Measurements from ENCODE around the gene B9D2.

Gene B9D2

DNA sequence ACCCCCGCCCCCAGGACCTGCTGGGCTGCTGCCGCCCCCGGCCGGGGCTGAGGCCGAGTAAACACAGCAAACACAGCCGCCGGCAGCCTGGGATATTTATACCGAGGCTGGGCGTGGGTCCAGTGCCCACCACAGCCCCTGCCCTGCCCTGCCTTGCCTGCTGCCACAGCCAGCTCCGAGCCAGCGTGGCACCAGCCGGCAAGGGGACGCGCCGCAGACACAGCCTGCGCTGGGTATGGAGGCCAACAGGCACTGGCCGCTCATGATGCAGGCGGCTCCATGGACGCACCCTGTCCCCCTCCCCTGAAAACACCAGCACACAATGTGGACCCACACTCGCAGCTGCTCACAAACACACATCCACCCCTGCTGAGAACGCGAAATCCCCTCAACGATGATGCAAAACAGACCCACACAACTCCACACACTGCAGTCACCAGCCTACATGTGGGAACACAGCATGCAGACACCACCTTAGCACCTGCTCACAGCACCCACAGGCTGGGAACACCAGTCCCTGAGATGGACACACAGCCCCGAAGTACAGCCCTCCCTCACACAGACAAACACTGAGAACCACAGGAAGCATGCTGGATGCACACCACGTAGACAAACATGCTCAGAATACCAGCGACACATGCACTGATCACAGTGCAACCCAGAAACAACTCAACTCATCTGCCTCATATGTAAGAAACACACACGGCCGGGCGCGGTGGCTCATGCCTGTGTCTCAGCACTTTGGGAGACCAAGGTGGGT, 37.8 kb downstream of the B9D2 start:
- DNase-seq, result no peak

DNA sequence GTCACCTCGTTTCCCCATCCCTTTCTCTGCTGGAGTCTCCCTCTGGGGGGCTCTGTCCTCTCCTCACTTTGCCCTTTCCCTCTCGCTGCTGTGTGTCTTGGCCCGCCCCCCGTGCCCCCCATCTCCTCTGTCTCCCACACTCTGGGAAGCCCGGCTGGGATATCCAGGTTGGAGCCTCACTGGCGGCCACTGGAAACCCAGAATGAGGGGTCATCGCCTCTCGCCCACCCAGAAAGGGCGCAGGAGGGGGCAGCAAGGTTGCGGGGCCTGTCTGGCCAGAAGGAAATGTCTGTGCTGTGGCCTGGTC, 38.4 kb downstream of the B9D2 start:
- DNase-seq, result no peak

DNA sequence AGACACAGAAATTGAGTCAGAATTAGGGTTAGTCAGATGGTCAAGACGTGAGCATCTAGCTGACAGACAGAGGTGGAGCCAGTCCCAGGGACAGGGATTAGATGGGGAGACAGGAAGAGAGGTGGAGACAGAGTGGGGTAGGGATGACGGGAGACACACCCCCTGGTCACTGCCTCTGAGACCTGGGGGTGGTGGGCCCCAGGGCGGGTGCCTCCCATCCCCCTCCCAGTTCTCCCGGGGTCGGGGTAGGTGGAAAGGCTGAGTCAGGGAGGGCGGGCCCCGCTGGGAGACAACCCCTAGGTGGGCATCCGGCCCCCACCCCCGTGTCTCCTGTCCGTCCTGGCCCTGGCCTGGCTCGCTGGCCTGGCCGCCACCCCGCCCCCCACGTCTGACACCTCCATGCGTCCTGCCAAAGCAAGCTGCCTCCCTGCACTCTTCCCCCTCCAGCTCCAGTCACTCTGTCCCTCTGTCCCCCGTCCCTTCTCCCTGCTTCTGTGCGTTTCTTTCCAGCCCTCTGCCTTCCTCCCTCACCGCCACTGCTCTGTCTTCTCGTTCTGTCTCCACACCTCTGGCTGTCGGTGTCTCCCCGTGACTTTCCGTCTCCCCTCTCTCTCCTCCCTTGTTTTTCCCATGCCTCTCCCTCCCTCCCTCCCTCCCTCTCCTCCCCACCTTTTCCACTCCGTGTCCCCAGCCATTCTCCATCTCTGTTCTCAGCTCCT, 38.9 kb downstream of the B9D2 start:
- no peak for DNase-seq

DNA sequence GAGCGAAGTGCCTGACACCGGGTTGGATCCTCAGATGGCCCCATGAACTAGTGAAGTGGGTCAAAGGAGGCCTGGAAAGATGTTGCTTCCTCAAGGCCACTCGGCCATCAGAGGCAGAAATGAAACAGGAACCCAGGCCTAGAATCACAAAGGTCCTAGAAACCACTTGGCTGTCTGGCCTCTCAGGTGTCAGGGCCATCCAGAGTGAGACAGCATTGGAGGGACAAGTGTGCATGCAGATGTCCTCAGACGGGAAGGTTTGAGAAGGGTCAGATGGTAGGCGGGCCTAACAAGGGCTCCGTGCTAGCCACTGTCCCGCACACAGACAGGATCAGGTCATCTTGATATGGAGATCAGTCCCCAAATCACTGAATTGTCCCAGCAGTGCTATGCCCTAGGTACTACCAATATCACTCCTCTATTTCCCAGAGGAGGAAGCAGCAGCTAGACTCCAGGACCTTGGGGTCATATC, 39.7 kb downstream of the B9D2 start:
- DNase-seq, result no peak

DNA sequence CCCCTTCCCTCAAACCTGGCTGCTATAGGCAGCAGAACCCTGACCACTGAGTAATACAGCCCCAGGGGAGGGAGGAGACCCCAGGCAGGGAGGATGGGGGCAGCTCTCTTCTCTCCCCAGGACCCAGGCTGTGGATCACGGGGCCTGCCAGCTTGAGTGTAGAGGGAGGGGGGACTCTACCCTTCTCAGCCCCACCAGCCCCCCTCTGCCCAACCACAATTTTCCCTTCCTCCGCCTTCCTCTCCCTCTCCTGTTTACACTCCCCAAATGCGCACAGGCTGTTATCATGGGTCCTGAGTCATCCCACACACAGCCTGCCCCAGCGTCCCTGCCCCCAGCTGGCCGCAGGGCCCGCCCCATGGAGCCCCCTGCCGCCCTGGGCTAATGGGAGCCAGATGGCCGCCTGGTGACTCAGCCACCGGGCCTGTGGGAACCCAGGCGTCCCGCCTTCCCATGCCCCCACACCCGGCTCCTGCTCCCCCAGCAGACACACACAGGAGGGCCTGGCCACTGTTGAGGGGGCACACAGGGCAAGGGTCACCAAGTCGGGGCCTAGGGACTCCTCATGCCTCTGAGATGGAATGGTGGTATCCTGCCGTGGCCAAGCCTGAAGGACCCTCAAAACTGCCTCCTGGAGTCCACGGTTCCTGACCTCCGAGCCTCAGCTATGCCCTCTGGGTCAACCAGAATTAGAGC, 40.4 kb downstream of the B9D2 start:
- no peak for DNase-seq

DNA sequence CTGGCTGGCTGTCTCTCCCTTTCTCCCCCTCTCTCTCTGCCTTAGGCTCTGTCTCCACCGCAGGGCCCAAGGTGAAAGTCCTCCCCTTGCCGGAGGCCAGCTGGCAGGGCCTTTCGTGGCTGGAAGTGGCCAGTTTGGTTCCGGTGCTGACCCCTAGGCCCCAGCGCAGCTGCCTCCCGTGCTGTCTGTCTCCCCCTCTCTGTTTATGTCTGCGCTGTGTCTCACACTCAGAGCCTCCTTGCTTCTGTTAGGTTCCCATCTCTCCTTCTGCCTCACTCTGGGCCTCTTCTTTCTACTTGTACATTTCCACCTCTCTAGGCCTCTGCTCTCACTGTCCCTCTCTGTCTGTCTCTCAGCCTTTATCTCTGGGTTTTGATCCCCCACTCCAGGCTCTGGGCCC, 40.9 kb downstream of the B9D2 start:
- DNase-seq, result no peak

DNA sequence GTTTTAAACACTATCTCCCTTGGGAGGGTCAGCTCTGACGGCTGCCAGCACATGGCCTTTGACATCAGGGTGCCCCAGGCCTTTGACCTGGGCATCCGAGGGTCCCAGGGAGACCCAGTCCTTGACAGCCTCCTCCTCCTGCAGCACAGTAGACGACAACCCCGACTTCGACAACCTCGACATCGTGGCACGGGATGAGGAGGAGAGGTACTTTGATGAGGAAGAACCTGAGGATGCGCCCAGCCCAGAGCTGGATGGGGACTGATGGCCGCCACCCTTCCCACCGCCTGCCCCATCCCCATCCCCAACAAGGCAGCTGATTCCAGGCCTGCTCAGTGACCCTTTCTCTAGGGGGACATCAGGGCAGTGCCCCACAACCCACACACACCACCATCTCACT, 41.5 kb downstream of the B9D2 start:
- DNase-seq, result no peak

DNA sequence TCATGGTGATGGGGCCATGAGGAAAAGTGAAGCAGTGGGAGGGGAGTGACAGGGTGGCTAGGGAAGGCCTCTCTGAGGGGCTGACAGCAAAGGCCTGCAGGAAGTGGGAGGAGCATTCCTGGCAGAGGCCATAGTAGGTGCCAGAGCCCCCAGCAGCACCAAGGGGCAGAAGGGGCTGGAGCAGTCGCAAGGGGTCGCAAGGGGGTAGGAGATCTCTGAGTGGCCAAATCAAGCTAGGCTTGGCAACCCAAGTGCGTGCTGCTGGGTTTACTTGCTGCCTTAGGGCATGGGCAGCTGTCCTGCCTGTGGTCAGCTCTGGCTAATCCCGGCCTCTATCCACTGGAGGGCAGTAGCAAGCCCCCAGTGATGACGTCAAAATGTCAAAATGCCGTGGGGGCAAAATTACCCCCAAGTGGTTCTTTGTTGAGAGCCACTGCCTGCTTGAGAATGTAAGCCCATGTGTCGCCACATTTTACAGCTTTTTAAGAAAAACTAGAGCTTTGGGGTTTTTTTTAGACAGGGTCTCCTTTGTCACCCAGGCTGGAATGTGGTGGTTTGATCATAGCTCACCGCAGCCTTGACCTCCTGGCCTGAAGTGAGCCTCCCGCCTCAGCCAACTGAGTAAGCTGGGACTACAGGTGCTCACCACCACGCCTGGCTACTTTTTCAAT, 42.2 kb downstream of the B9D2 start:
- DNase-seq, result no peak

DNA sequence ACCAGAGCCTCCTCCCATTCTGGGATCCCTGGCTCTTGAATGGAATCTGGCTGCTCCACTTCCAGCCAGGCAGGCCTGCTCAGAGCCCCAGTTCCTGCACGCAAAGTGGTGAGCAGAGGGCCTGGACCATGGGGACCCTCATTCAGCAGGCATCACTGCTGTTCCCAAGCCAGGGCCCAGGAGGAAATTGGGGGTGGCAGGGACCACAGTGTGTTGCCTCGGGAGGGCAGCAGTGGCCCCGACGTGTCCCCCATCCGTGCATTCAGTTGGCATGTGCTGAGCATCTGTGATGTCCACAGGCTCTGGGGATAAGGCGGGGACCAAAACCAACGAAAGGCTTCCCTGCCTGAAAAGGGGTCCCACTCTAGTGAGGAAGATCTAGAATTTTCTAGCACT, 42.7 kb downstream of the B9D2 start:
- no peak for DNase-seq

DNA sequence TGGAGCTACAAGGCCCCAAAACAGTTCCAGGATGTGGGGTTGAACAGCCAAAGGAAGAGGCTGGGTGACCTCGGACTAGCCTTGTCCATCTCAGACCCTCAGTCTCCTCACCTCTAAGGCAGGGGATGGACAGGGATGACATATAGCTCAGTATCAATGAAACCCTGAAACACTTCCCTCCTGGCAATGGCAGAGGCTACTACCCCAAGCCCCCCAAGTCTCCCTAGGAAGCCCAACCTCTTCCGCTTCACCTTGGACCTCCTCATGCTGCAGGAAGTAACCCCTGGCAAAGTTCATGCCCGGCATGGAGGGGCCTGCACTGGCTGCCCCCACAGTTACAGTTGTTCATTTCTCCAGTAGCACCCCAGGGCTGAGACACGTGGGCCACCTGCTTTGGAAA, 43.4 kb downstream of the B9D2 start:
- DNase-seq, result no peak

DNA sequence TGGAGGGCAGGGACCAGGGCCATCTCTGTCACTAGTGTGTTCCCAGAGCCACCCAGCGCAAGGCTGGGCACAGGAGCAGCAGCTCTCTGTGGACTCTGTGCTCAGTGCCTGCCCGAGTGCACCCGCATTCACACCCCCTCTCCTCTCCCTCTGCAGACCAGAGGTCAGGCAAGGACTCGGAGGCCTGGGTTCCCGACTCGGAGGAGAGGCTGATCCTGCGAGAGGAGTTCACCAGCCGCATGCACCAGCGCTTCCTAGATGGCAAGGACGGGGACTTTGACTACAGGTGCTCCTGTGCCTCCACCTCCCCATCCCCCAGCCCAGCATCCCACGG, 43.8 kb downstream of the B9D2 start:
- no peak for DNase-seq

DNA sequence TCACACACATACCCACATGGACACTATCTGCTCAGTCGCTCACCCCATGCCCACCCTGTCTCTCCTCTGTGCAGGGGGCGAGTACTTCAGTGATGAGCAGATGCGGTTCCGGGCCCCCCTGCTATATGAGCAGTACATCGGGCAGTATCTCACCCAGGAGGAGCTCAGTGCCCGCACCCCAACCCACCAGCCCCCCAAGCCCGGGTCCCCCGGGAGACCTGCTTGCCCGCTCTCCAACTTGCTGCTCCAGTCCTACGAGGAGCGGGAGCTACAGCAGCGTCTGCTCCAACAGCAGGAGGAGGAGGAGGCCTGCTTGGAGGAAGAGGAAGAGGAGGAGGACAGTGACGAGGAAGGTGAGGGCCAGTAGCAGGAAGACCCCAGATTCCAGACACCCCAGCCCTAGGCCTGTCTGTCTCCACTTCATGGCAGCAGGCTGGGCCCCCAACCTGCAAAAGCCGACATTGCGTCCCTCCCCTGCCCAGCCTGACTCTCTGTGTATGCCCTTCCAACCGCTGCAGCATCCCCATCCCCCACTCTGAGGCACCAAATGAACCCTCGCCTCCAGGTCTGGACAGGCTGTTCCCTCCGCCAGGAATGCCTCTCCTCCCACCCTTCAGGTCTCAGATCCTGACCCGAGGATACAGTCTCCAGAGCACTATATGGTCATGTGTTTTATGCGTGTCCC, 44.3 kb downstream of the B9D2 start:
- no peak for DNase-seq

DNA sequence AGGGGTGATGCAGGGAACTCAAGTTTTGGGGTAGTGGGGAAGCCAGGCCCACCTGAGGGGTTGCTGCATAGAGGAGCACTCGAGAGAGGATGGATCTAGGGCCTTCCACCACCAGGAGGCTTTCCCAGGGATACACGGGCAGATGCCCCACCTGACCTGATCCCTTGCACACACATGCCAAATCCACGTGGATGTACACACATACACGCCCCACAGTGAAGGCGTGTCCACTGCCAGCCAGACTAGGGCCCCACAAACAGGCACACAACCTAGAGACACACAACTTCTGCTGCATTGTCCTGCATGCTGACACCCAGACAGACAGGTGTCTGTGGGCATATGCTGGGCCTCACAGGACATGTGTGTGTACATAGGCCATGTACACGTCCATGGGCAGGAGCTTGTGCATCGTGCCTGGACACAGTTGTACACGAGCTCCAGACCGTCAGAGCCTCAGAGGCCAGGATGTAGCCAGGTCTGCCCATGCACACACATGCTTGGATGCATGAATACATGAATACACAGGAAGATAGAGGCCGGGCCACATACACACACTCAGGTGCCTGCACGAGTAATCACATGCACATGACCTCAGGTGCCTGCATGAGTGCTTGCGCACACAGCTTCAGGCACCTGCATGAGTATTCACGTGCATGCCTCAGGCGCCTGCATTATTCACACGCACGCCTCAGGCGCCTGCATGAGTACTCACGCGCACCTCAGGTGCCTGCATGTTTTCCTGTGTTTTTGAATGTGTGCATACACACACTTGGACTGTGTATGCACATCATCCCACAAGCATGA, 45.1 kb downstream of the B9D2 start:
- DNase-seq, result no peak

DNA sequence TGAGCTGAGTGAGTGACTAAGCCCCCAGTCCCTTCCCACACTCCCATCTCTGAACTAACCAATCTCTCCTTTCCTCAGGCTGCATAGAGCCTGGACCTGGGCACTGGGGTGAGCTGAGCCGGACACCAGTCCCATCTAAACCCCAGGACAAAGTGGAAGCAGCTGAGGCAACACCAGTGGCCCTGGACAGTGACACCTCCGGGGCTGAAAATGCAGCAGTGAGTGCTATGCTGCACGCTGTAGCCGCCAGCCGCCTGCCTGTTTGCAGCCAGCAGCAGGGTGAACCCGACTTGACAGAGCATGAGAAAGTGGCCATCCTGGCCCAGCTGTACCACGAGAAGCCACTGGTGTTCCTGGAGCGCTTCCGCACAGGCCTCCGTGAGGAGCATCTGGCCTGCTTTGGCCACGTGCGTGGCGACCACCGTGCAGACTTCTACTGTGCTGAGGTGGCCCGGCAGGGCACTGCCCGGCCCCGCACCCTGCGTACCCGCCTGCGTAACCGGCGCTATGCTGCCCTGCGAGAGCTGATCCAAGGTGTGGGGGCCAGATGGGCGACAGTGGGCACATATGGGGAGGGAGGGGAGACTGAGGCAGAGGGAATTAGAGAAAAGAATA, 47.5 kb downstream of the B9D2 start:
- no peak for DNase-seq

DNA sequence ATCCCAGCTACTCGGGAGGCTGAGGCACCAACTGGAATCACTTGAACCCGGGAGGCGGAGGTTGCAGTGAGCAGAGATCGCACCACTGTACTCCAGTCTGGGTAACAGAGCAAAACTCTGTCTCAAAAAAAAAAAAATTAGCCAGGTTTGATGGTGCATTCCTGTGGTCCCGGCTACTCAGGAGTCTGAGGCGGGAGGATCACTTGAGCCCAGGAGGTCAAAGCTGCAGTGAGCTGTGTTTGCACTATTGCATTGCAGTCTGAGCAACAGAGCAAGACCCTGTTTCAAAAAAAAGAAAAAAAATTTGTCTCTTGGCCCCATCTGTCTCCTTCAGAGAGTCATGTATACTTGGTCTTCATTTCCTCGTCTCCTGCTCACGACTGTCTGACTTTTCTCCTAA, 52.3 kb downstream of the B9D2 start:
- no peak for DNase-seq

DNA sequence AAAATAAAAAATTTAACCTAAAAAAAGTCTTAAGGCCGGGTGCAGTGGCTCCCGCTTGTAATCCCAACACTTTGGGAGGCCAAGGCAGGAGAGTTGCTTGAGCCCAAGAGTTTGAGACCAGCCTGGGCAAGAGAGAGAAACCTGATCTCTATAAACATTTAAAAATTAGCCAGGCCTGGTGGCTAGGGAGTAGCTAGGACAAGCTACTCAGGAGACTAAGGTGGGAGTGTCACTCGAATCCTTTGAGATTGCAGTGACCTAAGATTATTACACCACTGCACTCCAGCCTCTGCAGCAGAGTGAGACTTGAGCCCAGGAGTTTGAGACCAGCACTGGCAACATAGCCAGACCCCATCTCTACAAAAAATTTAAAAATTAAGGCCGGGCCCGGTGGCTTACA, 52.9 kb downstream of the B9D2 start:
- DNase-seq, result no peak

DNA sequence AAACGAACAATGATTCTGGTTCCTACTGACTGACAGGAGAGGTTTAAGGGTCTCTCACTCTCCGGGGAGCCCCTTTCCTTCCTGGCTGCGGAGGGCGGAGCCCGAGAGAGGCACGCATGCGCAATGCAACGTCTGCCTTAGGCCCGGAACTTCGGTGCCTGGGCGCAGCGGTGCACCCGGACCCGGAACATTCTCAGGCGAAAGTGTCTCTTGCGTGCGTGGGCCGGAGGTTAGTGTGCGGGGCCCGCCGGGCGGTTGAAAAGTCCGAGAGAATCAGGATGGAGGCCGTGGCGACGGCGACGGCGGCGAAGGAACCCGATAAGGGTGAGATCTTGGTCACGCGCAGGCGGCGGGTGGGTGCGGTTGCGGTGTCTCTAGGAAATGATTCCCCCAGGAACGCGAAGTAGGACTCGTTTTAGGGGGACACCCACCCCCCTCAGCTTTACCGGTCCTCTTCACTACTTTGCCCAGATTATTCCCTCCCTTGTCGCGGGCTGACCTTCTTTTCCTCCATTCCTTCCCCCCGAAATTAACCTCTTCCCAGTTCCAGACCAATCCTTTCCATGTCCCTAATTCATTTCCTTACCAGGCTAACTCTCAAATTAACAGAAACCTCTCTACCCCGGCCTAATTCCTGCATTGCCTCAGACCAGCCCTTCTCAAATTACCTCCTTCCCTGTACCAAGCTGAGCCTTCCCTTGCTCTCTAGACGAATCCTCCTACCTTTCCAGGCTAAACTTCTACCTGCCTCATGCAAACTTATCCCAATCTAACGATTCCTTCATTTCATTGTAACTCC, 53.7 kb downstream of the B9D2 start, which contains the start of gene CCDC97:
TSS of gene CCDC97 (plus strand) at position 140 of the 799 bp plus-strand sequence. CDS start at position 279, 139 bp downstream.
- DNase-seq, result peak; percentile 72

DNA sequence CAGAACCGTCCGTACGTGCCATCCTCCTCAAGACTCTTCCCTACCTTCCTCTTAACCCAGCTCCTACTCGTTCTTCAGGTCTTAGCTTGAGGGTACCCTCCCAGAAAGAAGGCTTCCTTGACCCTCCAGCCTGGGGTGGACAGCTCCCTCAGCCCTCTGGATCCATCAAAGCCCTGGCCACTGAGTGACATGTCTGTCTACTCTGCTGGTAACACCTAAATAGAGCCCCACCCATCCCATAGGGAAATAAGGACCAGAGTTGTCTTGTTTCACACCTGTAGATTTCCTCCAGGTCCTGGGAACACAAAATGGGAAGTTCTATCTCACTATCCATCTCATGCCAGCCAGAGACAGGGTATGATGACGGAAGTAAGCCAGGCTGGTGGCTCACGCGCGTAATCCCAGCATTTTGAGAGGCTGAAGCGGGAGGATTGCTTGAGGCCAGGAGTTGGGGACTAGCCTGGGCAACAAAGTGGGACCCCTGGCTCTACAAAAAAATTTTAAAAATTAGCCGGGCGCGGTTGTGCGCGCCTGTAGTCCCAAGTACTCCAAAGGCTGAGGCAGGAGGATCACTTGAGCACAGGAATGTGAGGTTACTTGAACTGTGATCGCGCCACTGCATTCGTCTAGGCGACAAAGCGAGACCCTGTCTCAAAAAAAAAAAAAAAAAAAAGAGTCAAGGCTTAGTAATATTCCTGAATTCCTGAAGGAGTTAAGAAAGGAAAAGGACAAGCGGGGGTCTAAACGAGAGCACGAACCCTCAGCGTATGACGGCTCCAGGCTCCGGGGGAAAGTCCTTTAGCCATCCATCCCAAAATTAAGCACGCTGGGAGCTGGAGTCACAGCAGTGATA, 54.5 kb downstream of the B9D2 start:
- DNase-seq, result no peak

DNA sequence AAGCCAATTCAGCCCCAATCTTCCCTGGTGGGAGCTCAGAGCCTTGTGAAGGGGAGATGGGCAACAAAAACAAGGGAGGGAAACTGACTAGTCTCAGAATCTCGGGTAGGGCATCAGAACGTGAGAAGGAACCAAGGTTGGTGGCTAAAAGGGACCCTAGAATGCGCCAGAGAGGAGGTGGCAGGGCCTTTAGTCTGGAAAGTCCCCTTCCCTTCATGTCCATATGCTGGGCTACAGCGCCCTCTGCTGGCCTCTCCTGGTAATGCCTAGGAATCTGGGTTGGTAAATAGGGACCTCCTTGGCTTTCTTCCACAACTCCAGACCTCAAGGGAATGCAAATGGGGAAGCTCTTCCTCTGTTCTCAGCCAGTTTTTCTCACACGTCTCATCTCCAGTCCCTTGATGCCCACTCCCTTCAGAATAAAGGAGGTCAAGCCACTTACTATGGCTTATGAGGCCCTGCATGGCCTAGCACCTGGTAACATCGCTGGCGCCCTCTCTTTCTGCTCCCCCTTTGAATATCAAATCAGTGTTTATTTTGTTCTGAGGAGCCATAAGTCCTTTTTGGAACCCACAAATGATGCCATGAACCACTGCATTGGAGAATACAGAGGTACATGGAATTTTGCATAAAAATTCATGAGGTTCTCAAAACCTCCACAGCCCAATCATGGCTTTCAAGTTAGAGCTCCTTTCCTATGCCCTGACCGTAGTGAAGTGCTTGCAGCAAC, 55.3 kb downstream of the B9D2 start:
- DNase-seq, result peak; percentile 59
